ENCODE data around the gene CCDC82.

GRCh38 chr11:96306933-96307775 lies 82.6 kb downstream of the CCDC82 start:
- TF ChIP-seq CTCF (conservative IDR thresholded peaks at IDR 0.05; ENCODE audit: low read length) (no peak), EZH2phosphoT487 (IDR thresholded peaks at IDR 0.05; ENCODE audit: borderline replicate concordance, low read depth, low read length) (no peak)
